Astrocyte of the spinal cord (primary cell): ENCODE data around the gene TAS1R1.

Source experiments
- DNase-seq: peaks from one replicate; pipeline ENCODE4 v3.0.0; 2011; ENCODE audit warnings: low read depth, low spot score
- H3K4me3 ChIP-seq: 2 replicates; pipeline ENCODE4 v1.5.1; 2011; ENCODE audit warnings: low read depth, mild to moderate bottlenecking, low read length, moderate library complexity
- in situ Hi-C: cut with HindIII; loops from 2 replicates; pipeline ENCODE4 v1.10.0; 2017; ENCODE audit warnings: low sequenced_read_pairs
- TF ChIP-seq, protein P1 (sequence below): IDR thresholded peaks from 2 replicates; pipeline ENCODE4 v1.5.1; 2012; ENCODE audit warnings: low read depth, mild to moderate bottlenecking, low read length, inconsistent platforms

TAS1R1 gene

DNA sequence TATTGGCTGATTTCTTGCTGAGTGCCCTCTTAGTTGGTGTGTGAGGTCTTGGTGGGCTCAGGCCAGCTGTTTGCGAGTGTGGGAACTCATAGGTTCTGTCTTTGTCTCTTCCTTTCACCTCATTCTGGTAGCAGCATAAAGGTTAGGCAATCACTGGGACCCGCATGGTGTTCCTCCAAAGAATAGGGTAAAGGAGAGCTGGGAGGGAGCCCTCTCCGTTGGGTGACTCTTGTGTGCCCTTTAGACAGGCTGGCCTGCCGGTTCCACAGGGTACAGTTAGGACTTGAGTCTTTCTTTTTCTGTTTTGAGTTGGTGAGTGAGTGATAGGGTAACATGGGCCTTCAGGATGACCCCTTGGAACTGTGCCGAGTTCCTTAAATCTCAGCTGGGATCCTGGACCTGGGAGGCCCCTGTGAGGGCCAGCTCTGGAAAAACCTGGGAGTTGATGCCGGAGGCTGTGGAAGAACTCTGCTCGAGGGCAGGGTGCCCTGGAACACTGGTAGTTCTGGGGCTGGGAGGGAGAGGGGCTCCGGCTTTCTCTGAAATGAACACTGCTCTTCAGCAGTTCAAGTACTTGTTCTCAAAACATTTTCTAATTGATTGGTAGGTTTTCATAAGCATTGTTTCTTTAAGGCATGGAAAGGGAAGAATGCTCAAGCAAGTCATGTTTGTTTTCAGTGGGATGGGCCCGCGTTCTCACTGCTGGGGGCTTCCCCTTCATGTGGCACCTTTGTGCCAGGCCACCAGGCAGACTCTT, 67.5 kb downstream of the TAS1R1 start:
- TF ChIP-seq, protein P1, sequence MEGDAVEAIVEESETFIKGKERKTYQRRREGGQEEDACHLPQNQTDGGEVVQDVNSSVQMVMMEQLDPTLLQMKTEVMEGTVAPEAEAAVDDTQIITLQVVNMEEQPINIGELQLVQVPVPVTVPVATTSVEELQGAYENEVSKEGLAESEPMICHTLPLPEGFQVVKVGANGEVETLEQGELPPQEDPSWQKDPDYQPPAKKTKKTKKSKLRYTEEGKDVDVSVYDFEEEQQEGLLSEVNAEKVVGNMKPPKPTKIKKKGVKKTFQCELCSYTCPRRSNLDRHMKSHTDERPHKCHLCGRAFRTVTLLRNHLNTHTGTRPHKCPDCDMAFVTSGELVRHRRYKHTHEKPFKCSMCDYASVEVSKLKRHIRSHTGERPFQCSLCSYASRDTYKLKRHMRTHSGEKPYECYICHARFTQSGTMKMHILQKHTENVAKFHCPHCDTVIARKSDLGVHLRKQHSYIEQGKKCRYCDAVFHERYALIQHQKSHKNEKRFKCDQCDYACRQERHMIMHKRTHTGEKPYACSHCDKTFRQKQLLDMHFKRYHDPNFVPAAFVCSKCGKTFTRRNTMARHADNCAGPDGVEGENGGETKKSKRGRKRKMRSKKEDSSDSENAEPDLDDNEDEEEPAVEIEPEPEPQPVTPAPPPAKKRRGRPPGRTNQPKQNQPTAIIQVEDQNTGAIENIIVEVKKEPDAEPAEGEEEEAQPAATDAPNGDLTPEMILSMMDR: no peak
- no peak overlapping the region for H3K4me3 ChIP-seq
- no peak for DNase-seq
- in situ Hi-C loops: no loop called here

DNA sequence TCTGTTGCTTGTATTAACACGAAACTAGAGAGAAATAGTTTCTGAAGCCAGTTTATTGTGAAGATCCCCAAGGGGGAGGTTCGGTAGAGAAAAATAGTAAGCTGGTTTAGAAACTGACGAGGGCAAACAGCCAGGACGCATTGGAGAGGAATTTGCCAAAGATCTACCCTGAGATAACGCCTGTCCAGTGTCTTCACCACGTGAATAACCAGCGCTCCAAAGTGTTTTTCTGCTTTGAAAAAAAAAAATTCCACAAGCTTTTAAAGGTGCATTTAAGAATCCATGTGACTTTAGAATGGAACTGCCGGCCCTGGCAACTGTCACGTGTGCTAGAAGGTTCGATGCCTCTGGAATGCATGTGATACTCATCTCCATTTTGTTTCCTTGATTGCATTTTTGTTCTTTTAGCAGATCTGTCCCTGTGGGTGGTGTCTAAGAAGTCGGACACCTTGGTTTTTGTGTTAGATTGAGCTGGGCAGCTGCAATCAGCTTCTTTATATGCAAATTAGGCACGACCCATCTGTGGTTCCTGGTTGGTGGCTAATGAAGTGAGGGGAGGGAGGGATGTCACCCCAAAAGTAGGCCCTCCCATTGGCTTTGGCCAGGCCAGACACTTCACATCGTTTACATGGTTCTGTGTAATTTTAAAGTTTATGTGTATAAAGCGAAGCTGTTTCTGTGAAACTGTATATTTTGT, 68.3 kb downstream of the TAS1R1 start:
- TF ChIP-seq, protein P1: no peak
- DNase-seq: no peak
- in situ Hi-C loops: no loop called here
- no peak overlapping the region for H3K4me3 ChIP-seq

DNA sequence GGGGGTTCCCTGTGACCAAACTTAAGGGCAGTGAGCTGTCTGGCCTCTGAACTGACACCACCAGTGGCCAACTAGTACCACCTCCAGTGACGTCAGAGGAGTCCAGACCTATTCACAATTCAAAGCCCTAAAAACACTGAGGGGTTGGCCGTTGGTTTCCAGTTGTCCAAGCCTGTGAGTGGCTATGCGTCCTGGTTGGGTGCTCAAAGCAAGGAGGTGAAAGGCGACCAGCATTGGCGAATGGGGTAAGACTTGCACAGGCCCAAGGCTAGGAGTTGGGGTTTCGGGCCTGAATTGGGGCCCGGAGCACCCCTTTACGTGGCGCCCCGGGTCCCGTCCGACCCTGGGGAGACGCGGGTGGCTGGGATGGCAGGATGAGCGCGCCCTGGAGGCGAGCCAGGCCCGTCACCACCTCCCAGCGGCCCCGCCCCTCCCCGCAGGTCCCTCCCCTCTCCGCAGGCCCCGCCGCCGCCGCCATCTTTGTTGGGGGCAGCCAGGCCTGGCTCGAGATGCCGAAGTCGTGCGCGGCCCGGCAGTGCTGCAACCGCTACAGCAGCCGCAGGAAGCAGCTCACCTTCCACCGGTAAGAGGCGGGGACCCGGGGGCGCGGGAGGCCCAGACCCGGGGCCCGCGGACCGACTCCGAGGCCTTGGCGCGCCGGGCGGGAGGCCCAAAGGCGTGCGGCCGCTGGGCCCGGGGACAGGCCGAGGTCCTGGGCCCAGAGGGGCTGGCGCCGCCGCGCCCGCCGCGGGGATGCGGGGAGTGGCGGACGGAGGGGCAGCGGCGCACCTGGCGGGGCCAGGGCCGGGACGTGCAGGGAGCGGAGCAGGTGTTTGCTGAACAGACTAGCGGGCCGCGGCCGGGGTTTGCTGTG, 69.8 kb downstream of the TAS1R1 start, which contains the start of gene THAP3:
Gene THAP3, plus strand, starts transcription at position 159 of the 874 bp plus-strand sequence. Its CDS starts 351 bp downstream, at position 510.
- TF ChIP-seq, protein P1: no peak
- DNase-seq: peak; percentile 85
- in situ Hi-C loops: no loop called here
- peak within 1 kb of the TSS; percentile 69 for H3K4me3 ChIP-seq

DNA sequence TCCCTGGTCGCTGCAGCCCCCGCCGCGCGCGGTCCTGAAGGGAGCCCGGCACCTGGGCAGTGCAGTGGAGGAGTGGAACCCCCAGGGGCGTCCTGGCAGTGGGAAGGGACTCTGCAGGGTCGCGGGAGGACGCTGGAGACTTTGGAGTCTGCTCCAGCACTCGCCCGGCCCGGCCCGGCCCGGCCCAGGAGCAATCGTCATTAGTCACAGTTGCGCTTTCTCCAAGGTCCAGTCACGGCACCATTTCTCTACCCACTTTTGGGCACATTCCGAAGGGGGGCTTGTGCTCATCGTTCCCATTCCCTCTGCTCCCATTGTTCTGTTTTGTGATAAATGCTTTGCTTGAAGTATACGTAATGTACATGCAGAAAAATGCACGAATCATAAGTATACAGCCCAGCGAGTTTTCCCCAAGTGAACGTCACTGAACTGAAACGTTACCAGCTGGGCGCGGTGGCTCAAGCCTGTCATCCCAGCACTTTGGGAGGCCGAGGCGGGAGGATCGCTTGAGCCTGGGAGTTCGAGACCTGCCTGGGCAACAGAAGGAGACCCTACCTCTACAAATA, 70.6 kb downstream of the TAS1R1 start:
- H3K4me3 ChIP-seq: peak overlapping the region; percentile 69
- TF ChIP-seq, protein P1: no peak
- in situ Hi-C loops: no loop called here
- DNase-seq: peak; percentile 34

DNA sequence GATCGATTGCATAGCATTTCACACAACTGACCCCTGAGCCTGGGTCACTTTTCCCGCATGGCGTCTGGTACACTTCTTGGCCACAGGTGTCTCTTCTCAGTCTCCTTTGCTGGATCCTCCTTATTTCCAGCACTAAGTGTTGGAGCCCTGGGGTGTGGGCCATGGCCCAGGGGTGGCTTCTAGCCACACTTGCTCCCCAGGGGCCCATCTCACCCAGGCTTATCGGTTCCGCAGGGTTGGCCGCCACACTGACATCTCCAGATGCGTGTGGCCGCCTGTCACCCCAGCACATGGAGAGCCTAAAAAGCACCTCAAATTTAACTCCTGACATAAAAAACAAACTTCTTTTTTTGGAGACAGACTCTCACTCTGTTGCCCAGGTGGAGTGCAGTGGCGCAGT, 71.9 kb downstream of the TAS1R1 start:
- TF ChIP-seq, protein P1: no peak
- H3K4me3 ChIP-seq: no peak overlapping the region
- no peak for DNase-seq
- in situ Hi-C loops: no loop called here

DNA sequence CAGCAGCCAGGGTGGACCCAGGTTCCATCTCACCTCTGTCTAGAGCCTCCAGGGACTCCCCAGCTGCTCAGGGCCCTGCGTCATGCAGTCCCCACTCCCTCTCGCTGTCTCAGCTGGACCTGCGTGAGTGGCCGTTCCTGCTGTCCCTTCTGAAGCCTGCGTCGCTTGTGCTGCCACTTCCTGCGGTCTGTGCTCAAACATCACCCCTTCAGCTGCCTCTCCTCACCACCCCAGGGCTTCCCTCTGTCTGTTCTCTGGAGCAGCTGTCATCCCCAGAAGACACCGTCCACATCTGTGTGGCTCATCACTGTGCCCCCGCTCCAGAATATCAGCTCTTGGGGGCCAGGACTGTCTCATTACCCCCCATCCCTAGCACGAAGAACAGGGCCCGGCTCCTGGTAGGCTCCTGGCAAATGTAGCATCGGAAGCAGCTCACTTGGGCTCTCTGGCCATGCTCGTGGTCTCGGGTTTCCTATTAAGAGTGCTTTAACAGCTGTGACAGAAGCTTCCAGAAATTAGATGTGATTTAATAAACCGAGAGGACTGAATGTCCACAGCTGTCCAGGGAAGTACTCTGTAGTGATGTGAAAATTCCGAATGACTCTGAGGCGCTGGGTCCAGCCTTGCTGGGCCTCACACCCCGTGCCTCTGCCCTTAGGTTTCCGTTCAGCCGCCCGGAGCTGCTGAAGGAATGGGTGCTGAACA, 72.9 kb downstream of the TAS1R1 start:
- in situ Hi-C loops: no loop called here
- DNase-seq: no peak
- TF ChIP-seq, protein P1: no peak
- H3K4me3 ChIP-seq: no peak overlapping the region
